CD4-positive, alpha-beta T cell treated with Interferon alpha-2 for 1 hour (primary cell): Measurements from ENCODE around the gene ERICH3.
"Not testable (repeated sequence)": the region's sequence is repeated elsewhere in the genome, so short reads cannot be mapped to it uniquely, and the experiment has no call there.

Experiments used
- DNase-seq, 2 donors: peaks; one replicate each; pipeline ENCODE4 v3.0.0-alpha.2; 2020 to 2022

The ERICH3 gene

GRCh38 chr1:74674278-74675048 is 871 bp upstream of the ERICH3 start:
- DNase-seq, result no peak

- not testable (repeated sequence) for DNase-seq
Observed at GRCh38 chr1:74670866-74671265, 2.7 kb downstream of the ERICH3 start.

DNA sequence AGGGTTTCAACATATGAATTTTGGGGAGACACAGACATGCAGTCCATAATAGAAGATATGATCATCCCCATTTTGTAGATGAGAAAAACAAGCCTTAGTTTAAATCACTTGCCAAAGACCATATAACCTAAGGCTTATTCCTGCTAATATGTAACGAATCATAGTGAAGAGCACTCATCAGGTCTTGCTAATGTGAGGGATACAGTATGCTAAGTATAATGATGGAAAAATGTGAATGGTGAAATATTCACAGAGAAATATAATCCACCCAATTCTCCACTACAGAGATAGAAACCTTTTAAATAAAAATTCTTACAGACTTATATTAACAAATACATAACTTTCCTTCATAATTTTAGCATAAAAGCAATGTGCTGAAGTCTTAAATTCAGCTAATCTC is 18.9 kb downstream of the ERICH3 start:
- no peak for DNase-seq

GRCh38 chr1:74652711-74653139 is 20.9 kb downstream of the ERICH3 start:
- peak in 1 of 2 donors; percentile 5 for DNase-seq

GRCh38 chr1:74650561-74650960 is 23.0 kb downstream of the ERICH3 start:
- no peak for DNase-seq

DNA sequence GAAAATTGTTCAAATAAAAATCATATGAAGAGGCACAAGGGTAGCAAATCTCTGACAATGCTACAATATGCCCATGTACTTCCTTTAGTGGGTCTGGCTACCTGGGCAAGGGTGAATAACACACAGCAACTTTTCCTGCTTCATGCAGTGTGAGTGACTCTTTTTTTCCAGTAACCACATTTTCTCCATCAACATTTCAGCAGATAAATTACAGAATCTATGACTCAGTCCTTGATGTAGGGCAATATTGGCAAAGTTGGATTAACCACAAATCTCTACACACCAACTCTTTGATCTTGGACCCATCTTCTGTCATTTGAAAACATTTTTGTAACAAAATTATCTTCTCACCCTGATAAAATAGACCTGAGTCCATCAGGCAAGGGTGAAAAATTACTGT is 31.7 kb downstream of the ERICH3 start:
- no peak for DNase-seq

DNA sequence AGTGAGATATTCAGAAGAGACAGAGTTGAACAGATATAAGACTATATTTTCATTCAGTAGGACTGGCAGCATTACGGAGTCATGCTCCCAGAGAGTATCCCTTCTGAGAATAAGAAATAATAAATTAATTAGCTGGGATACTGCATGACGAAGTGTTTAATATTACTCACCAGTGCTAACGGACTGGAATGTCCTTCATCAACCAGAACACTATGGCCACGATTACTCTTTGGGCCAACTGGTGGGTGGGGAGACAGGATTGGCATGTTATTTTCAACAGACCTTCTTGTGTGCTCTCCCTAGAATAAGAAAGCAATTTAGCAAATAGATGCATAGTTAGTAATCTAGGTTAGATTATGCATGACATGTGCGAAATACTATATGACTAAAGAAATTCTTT is 32.4 kb downstream of the ERICH3 start:
- DNase-seq, result no peak

DNA sequence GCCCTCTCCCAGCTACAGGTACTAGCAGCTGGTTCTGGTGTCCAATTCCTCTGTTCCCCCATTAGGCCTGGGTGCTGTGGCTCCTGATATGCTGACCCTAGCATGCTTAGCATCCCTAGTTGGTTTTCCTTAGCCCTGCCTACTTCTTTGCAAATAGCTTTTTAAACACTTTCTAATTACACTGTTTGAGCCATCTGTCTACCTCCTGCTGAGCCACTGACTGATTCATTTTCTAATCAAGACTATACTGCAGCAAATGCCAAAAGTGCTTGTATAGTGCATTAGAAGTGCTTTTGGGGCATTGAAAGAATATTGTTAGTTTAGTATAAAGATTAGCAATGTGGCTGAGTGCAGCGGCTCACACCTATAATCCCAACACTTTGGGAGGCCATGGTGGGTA is 36.3 kb downstream of the ERICH3 start:
- no peak for DNase-seq

- no peak for DNase-seq
Observed at GRCh38 chr1:74629283-74629682, 44.3 kb downstream of the ERICH3 start.

GRCh38 chr1:74623716-74624115 is 49.9 kb downstream of the ERICH3 start:
- DNase-seq, result no peak

DNA sequence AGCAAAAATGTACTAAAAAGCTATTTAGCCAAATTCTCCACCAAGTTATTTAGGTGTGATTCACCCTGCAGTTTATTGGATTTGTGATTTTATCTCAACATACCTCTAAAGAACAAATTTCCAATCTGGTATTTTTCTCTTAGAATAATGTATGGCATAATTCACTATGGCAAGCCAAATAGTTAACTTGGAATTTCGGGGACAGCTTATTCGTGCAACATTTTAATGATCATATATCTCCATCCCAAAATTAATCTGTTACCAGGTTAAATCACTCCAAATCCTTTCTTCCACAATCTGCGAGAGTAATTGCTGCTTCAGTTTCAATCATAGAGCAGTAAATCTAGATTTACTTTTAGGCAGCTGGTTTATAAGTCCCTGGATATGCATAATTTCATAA is 53.4 kb downstream of the ERICH3 start:
- no peak for DNase-seq

GRCh38 chr1:74618974-74619373 is 54.6 kb downstream of the ERICH3 start:
- DNase-seq, result no peak

GRCh38 chr1:74613894-74614293 is 59.7 kb downstream of the ERICH3 start:
- no peak for DNase-seq

GRCh38 chr1:74611887-74612286 is 61.7 kb downstream of the ERICH3 start:
- DNase-seq, result no peak

DNA sequence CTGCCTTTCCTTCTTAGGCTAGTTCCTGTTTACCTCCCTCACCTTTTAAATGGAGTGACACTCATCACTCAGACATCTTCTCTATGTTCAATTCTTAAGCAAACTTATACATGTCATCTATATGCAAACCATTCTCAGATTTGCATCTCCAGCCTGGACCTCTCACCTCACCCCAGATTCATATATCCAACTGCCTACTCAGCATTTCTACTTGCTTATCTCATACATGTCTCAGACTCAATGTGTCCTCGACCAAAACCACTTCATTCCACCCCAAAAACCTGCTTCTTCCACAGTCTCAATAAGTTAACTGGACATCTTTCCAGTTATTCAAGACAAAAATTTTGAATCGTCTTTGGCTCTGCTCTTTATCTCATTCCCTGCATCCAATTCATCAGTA is 62.6 kb downstream of the ERICH3 start:
- DNase-seq, result no peak

DNA sequence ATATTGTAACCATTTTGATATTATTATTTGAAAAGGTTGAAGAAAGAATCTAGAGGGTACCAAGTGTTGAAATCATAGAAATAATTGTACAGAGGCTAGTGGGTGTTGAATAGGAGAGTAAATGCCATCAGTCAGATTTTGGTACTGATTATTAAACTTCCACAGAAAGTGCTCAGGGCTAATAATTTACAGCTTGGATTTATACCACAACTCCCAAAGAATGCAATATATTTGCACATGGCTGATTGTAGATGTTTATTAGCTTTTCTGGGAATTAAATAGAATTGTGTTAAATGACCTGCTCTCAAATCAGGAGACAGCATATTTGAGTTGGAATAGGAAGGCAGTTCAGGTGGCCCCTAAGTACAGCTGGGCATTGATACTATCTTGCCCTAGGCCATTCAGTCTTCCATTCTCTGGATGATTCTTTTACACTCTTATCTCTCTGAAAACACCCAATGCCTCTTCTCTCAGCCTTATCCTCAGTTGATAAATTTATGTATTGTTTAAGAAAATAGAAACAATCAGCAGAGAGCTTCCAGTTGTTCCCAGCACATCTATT is 63.7 kb downstream of the ERICH3 start:
- DNase-seq, result no peak

GRCh38 chr1:74596717-74597116 is 76.9 kb downstream of the ERICH3 start:
- no peak for DNase-seq

- DNase-seq, result no peak
Observed at GRCh38 chr1:74593887-74594866, 79.4 kb downstream of the ERICH3 start.

GRCh38 chr1:74592580-74593355 is 80.8 kb downstream of the ERICH3 start:
- DNase-seq, result no peak

GRCh38 chr1:74591949-74592348 is 81.6 kb downstream of the ERICH3 start:
- DNase-seq, result no peak

DNA sequence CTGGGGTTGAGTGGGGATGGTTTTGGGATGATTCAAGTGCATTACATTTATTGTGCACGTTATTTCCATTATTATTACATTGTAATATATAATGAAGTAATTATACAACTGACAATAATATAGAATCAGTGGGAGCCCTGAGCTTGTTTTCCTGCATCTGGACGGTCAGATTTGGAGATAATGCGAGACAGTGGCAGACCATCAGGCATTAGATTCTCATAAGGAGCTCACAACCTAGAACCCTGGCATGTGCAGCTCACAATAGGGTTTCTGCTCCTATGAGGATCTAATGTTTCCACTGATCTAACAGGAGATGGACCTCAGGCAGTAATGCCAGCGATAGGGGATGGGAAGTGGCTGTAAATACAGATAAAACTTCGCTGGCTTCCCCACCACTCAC is 83.3 kb downstream of the ERICH3 start:
- DNase-seq, result no peak

GRCh38 chr1:74587888-74588287 is 85.7 kb downstream of the ERICH3 start:
- no peak for DNase-seq
